OCI-LY7 (cell line): Measurements from ENCODE around the gene RNF11.

Source experiments
- EZH2phosphoT487 ChIP-seq: fragments of 200-600 bp; sonication (generic); IDR thresholded peaks from 2 replicates; pipeline ENCODE4 v1.6.1; 2018; ENCODE audit warnings: low read depth, borderline replicate concordance, mild to moderate bottlenecking, mixed run types, antibody characterized with exemption, low read length, moderate library complexity, mixed read lengths
- TF ChIP-seq, protein P1 (sequence below): fragments of 200-600 bp; sonication (generic); conservative IDR thresholded peaks from 2 replicates; pipeline ENCODE4 v1.5.1; 2014; ENCODE audit warnings: mild to moderate bottlenecking, antibody characterized with exemption, low read length, moderate library complexity, mixed read lengths

- TF ChIP-seq, protein P1, sequence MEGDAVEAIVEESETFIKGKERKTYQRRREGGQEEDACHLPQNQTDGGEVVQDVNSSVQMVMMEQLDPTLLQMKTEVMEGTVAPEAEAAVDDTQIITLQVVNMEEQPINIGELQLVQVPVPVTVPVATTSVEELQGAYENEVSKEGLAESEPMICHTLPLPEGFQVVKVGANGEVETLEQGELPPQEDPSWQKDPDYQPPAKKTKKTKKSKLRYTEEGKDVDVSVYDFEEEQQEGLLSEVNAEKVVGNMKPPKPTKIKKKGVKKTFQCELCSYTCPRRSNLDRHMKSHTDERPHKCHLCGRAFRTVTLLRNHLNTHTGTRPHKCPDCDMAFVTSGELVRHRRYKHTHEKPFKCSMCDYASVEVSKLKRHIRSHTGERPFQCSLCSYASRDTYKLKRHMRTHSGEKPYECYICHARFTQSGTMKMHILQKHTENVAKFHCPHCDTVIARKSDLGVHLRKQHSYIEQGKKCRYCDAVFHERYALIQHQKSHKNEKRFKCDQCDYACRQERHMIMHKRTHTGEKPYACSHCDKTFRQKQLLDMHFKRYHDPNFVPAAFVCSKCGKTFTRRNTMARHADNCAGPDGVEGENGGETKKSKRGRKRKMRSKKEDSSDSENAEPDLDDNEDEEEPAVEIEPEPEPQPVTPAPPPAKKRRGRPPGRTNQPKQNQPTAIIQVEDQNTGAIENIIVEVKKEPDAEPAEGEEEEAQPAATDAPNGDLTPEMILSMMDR, result no peak
- TF ChIP-seq EZH2phosphoT487, result no peak
Observed at GRCh38 chr1:51276286-51276685, 40.2 kb downstream of the RNF11 start.
